ENCODE results near the gene HTRA3.

- TF ChIP-seq CTCF (conservative IDR thresholded peaks at IDR 0.05; ENCODE audit: low read depth, low read length) (no peak), POLR2A (IDR thresholded peaks at IDR 0.05; ENCODE audit: low read depth, low read length) (no peak), SMC3 (IDR thresholded peaks at IDR 0.05; ENCODE audit: low read depth, low read length) (no peak), USF2 (IDR thresholded peaks at IDR 0.05; ENCODE audit: low read depth, low read length) (no peak)
Measured at GRCh38 chr4:8349664-8350236, 80.2 kb downstream of the HTRA3 start.

Data from IMR-90 (cell line).